MM.1S (cell line): ENCODE measurements around the gene FLVCR1.

Experiments
- CTCF ChIP-seq: fragments of 300-600 bp; sonication (generic); IDR thresholded peaks from 2 replicates; pipeline ENCODE4 v1.5.1; 2016; ENCODE audit warnings: antibody characterized with exemption, low read length, mixed read lengths
- EZH2 ChIP-seq: fragments of 300-600 bp; sonication (generic); optimal IDR thresholded peaks from 2 replicates; pipeline ENCODE3; 2017; ENCODE audit warnings: low read depth, mild to moderate bottlenecking, antibody characterized with exemption, low read length, mixed read lengths

- TF ChIP-seq CTCF (no peak), EZH2 (no peak)
Measured at GRCh38 chr1:212879947-212880690, 22.0 kb downstream of the FLVCR1 start.
